H1 (cell line): ENCODE measurements around the gene VMA21. TPM values are rescaled to one million over a fixed set of nuclear protein-coding genes. Genes with fewer than 3 reads are reported as not detected.

Source experiments
- CTCF ChIA-PET: fragments of 300-600 bp; sonication (Branson Sonifier 250); formaldehyde crosslinking; loops from one replicate; lab custom pipeline; 2021; ENCODE audit not compliant: partially characterized antibody; lab: Charles Lee
- POLR2A ChIA-PET: fragments of 300-600 bp; sonication (Branson Sonifier 250); formaldehyde crosslinking; loops from one replicate; lab custom pipeline; 2021; ENCODE audit warnings: inconsistent platforms; ENCODE audit not compliant: partially characterized antibody; lab: Charles Lee
- DNase-seq, 2 experiments: peaks; one replicate each; pipeline versions ENCODE4 v3.0.0 to v3.0.0-alpha.2; 2010 to 2022; ENCODE audit warnings: low spot score in 2 of 2, low read depth in 1 of 2, mixed read lengths in 1 of 2
- FAIRE-seq: peaks from 2 replicates; lab custom pipeline; 2011; peaks lifted over from hg19 to GRCh38; lab: Jason Lieb, UNC
- H2AFZ ChIP-seq: 2 replicates; pipeline ENCODE4 v1.8.1; 2012; ENCODE audit warnings: low read length, inconsistent platforms
- H2AK5ac ChIP-seq: 2 replicates; pipeline ENCODE4 v1.6.1; 2013; ENCODE audit warnings: low read depth, low read length
- H2BK120ac ChIP-seq: replicated peaks from 2 replicates; pipeline ENCODE3; 2013; ENCODE audit warnings: low read depth, low read length, inconsistent platforms
- H2BK12ac ChIP-seq: 2 replicates; pipeline ENCODE4 v1.6.1; 2013; ENCODE audit warnings: low read depth, low read length
- H2BK15ac ChIP-seq: 2 replicates; pipeline ENCODE4 v1.6.1; 2013; ENCODE audit warnings: low read length
- H2BK20ac ChIP-seq: 2 replicates; pipeline ENCODE4 v1.6.1; 2013; ENCODE audit warnings: low read length
- H2BK5ac ChIP-seq: 2 replicates; pipeline ENCODE4 v1.6.1; 2013; ENCODE audit warnings: low read depth, low read length
- H3K14ac ChIP-seq: 2 replicates; pipeline ENCODE4 v1.6.1; 2013; ENCODE audit warnings: inconsistent platforms; ENCODE audit not compliant: insufficient read length
- H3K18ac ChIP-seq: 2 replicates; pipeline ENCODE4 v1.6.1; 2013; ENCODE audit warnings: low read length; ENCODE audit errors: extremely low read depth
- H3K23ac ChIP-seq: 2 replicates; pipeline ENCODE4 v1.6.1; 2013; ENCODE audit warnings: inconsistent platforms; ENCODE audit not compliant: insufficient read length
- H3K23me2 ChIP-seq: 2 replicates; pipeline ENCODE4 v1.6.1; 2013; ENCODE audit warnings: low read depth, low read length
- H3K27ac ChIP-seq: 2 replicates; pipeline ENCODE4 v1.6.1; 2011; ENCODE audit warnings: low read depth, low read length, inconsistent platforms
- H3K27me3 ChIP-seq, 4 experiments: replicated peaks in 1 of 4; 1 replicate in 1 of 4; 2 replicates in 3 of 4; pipeline versions ENCODE4 v1.6.1 to v1.8.1; 2011 to 2013; ENCODE audit warnings: low read length in 3 of 4, mild to moderate bottlenecking in 3 of 4, inconsistent platforms in 2 of 4, mixed read lengths in 2 of 4, moderate library complexity in 1 of 4; ENCODE audit not compliant: control insufficient read depth in 3 of 4, insufficient read depth in 3 of 4; ENCODE audit errors: extremely low read depth in 1 of 4
- H3K36me3 ChIP-seq, 4 experiments: 2 replicates each; pipeline versions ENCODE4 v1.6.1 to v1.8.1; 2011 to 2013; ENCODE audit warnings: mild to moderate bottlenecking in 4 of 4, low read length in 3 of 4, moderate library complexity in 2 of 4, control low read depth in 1 of 4, inconsistent platforms in 1 of 4; ENCODE audit not compliant: insufficient read depth in 4 of 4, control insufficient read depth in 2 of 4
- H3K4ac ChIP-seq: replicated peaks from 2 replicates; pipeline ENCODE3; 2013; ENCODE audit warnings: low read length, low read depth, mixed read lengths, inconsistent platforms; ENCODE audit not compliant: insufficient read length
- H3K4me1 ChIP-seq, 4 experiments: replicated peaks in 1 of 4; 1 replicate in 1 of 4; 2 replicates in 3 of 4; pipeline versions ENCODE4 v1.6.1 to v1.8.1; 2011 to 2013; ENCODE audit warnings: low read length in 3 of 4, inconsistent platforms in 2 of 4, mixed read lengths in 1 of 4; ENCODE audit not compliant: insufficient read depth in 4 of 4, control insufficient read depth in 3 of 4
- H3K4me2 ChIP-seq, 2 experiments: 2 replicates each; pipeline versions ENCODE4 v1.6.1 to v1.8.1; 2011 to 2013; ENCODE audit warnings: low read depth in 2 of 2, low read length in 2 of 2, control low read depth in 1 of 2, inconsistent platforms in 1 of 2, mild to moderate bottlenecking in 1 of 2; ENCODE audit not compliant: insufficient read depth in 1 of 2
- H3K4me3 ChIP-seq, 4 experiments: fragments of 200-600, 300-600 bp in 1 of 4; sonication (generic), shearing (Covaris generic), sonication (Bioruptor Twin) in 1 of 4; 2 replicates each; pipeline versions ENCODE4 v1.5.1 to v1.8.1; 2011 to 2016; ENCODE audit warnings: low read length in 4 of 4, low read depth in 3 of 4, control low read depth in 2 of 4, inconsistent platforms in 2 of 4, mild to moderate bottlenecking in 2 of 4, mixed read lengths in 1 of 4, moderate library complexity in 1 of 4; ENCODE audit not compliant: insufficient read depth in 2 of 4; ENCODE audit errors: extremely low read depth in 1 of 4
- H3K56ac ChIP-seq: replicated peaks from 2 replicates; pipeline ENCODE3; 2013; ENCODE audit warnings: low read depth, mild to moderate bottlenecking, mixed read lengths, low read length, inconsistent platforms; ENCODE audit not compliant: insufficient read length
- H3K79me1 ChIP-seq: 2 replicates; pipeline ENCODE4 v1.6.1; 2013; ENCODE audit warnings: low read depth, low read length, control low read depth
- H3K79me2 ChIP-seq, 2 experiments: 2 replicates each; pipeline versions ENCODE4 v1.6.1 to v1.8.1; 2012 to 2013; ENCODE audit warnings: low read length in 2 of 2, mild to moderate bottlenecking in 2 of 2, inconsistent platforms in 1 of 2; ENCODE audit not compliant: insufficient read depth in 2 of 2, control insufficient read depth in 1 of 2
- H3K9ac ChIP-seq, 4 experiments: replicated peaks in 1 of 4; 1 replicate in 1 of 4; 2 replicates in 3 of 4; pipeline versions ENCODE4 v1.6.1 to v1.8.1; 2011 to 2013; ENCODE audit warnings: low read depth in 3 of 4, low read length in 3 of 4, control low read depth in 2 of 4, mild to moderate bottlenecking in 2 of 4, moderate library complexity in 2 of 4, inconsistent platforms in 1 of 4; ENCODE audit errors: extremely low read depth in 1 of 4
- H3K9me3 ChIP-seq, 2 experiments: 2 replicates each; pipeline versions ENCODE4 v1.6.1 to v1.8.1; 2012 to 2013; ENCODE audit warnings: mild to moderate bottlenecking in 2 of 2, moderate library complexity in 2 of 2, control low read depth in 1 of 2, inconsistent platforms in 1 of 2, low read depth in 1 of 2, low read length in 1 of 2, mixed read lengths in 1 of 2; ENCODE audit not compliant: insufficient read depth in 2 of 2
- H4K20me1 ChIP-seq, 2 experiments: replicated peaks in 1 of 2; 2 replicates each; pipeline versions ENCODE3 to v1.8.1; 2011 to 2013; ENCODE audit warnings: inconsistent platforms in 2 of 2, low read length in 2 of 2, mild to moderate bottlenecking in 1 of 2; ENCODE audit not compliant: insufficient read depth in 2 of 2, control insufficient read depth in 1 of 2
- H4K5ac ChIP-seq: 2 replicates; pipeline ENCODE4 v1.6.1; 2013; ENCODE audit warnings: low read length, low read depth, mixed read lengths, inconsistent platforms; ENCODE audit not compliant: insufficient read length
- H4K8ac ChIP-seq: 2 replicates; pipeline ENCODE4 v1.8.0; 2013; ENCODE audit warnings: mild to moderate bottlenecking, moderate library complexity, low read length, inconsistent platforms; ENCODE audit not compliant: insufficient read depth; ENCODE audit errors: extremely low read depth
- H4K91ac ChIP-seq: replicated peaks from 2 replicates; pipeline ENCODE3; 2013; ENCODE audit warnings: low read length, mixed read lengths, inconsistent platforms; ENCODE audit not compliant: insufficient read length
- CTCF ChIP-seq, 3 experiments: IDR thresholded peaks; 1 replicate in 2 of 3; 2 replicates in 1 of 3; pipeline versions ENCODE4 v1.5.1 to v1.6.1; 2011; ENCODE audit warnings: low read length in 3 of 3, mild to moderate bottlenecking in 3 of 3, inconsistent platforms in 2 of 3, low read depth in 1 of 3, moderate library complexity in 1 of 3; ENCODE audit not compliant: insufficient read depth in 1 of 3; ENCODE audit errors: control extremely low read depth in 1 of 3
- EP300 ChIP-seq, 2 experiments: IDR thresholded peaks; 1 replicate in 1 of 2; 2 replicates in 1 of 2; pipeline ENCODE4 v1.6.1; 2011 to 2012; ENCODE audit warnings: low read depth in 2 of 2, low read length in 2 of 2, mild to moderate bottlenecking in 2 of 2, borderline replicate concordance in 1 of 2, inconsistent platforms in 1 of 2, moderate library complexity in 1 of 2
- FOSL1 ChIP-seq: IDR thresholded peaks from 2 replicates; pipeline ENCODE4 v1.6.1; 2011; ENCODE audit warnings: mild to moderate bottlenecking, low read depth, low read length, moderate library complexity; ENCODE audit not compliant: insufficient read depth
- NRF1 ChIP-seq: IDR thresholded peaks from 2 replicates; pipeline ENCODE4 v1.6.1; 2011; ENCODE audit warnings: mild to moderate bottlenecking, low read depth, low read length, improper control_type of control experiment
- RAD21 ChIP-seq, 2 experiments: IDR thresholded peaks in 1 of 2; conservative IDR thresholded peaks in 1 of 2; 2 replicates each; pipeline ENCODE4 v1.6.1; 2011; ENCODE audit warnings: low read depth in 2 of 2, low read length in 2 of 2, improper control_type of control experiment in 1 of 2, inconsistent platforms in 1 of 2, mild to moderate bottlenecking in 1 of 2, moderate library complexity in 1 of 2
- SIX5 ChIP-seq: IDR thresholded peaks from 2 replicates; pipeline ENCODE4 v1.6.1; 2011; ENCODE audit warnings: mild to moderate bottlenecking, low read depth, low read length
- TAF1 ChIP-seq: IDR thresholded peaks from 2 replicates; pipeline ENCODE4 v1.6.1; 2011; ENCODE audit warnings: mild to moderate bottlenecking, low read depth, low read length
- WGBS, 2 experiments: shearing (Covaris generic) in 1 of 2; methylation state at CpG; one replicate each; pipeline versions ENCODE4 v1.1.6 to v1.1.7; 2013 to 2015; ENCODE audit warnings: low lambda C conversion rate in 2 of 2, mixed read lengths in 2 of 2, inconsistent platforms in 1 of 2, low coverage in 1 of 2, missing lambda C conversion rate in 1 of 2; ENCODE audit not compliant: insufficient replicate concordance in 2 of 2, insufficient coverage in 1 of 2, insufficient read length in 1 of 2; ENCODE audit errors: extremely low coverage in 1 of 2, missing lambda C conversion rate in 1 of 2; 5-methylcytosine and 5-hydroxymethylcytosine counted together
- polyA plus RNA-seq, 7 experiments: library from polyadenylated mRNA; depleted of rRNA in 3 of 7; stranded (reverse) in 5 of 7; unstranded in 2 of 7; fragments of >200 nt in 5 of 7; fragments of 200-250 nt in 2 of 7; gene quantifications; 1 replicate in 5 of 7; 2 replicates in 1 of 7; 4 replicates in 1 of 7; pipeline versions ENCODE4 v1.2.1 to v1.2.3, GENCODE V29; 2011 to 2013; ENCODE audit warnings: missing spikeins in 2 of 7, mixed read lengths in 2 of 7
- total RNA-seq: library from RNA; stranded (reverse); fragmentation: NEBNext Ultra II Directional; extraction: Animal tissue kit (Norgen Biotek cat#: 25700); gene quantifications from 2 replicates; pipeline ENCODE4 v1.2.1, GENCODE V29; 2021

The VMA21 gene
- total and polyA plus RNA-seq, 2 of the 8 experiments (the other 6 are each of a cell fraction or from before 2014, with no cell fraction given) = 25.8 to 65.4 TPM

- Histone ChIP-seq H4K5ac (no peak overlapping the region), H3K9ac (no peak overlapping the region), H2BK20ac (no peak overlapping the region), H2BK120ac (no peak overlapping the region), H2AFZ (no peak overlapping the region), H3K36me3 (no peaks in the 10 kb centered on the region), H3K9me3 (no peaks in the 10 kb centered on the region), H3K27me3 (no peaks in the 10 kb centered on the region), H3K23me2 (no peaks in the 10 kb centered on the region), H3K79me1 (no peaks in the 10 kb centered on the region), H4K8ac (no peak overlapping the region), H3K4me2 (no peak overlapping the region), H4K20me1 (no peaks in the 10 kb centered on the region), H2BK5ac (no peak overlapping the region), H3K79me2 (no peaks in the 10 kb centered on the region), H4K91ac (no peak overlapping the region), H3K18ac (no peak overlapping the region), H2AK5ac (no peak overlapping the region), H3K4ac (no peak overlapping the region), H3K56ac (no peak overlapping the region), H3K23ac (no peak overlapping the region), H3K4me3 (no peak overlapping the region), H3K14ac (no peak overlapping the region), H3K27ac (no peak overlapping the region), H2BK15ac (no peak overlapping the region), H3K4me1 (no peaks in the 10 kb centered on the region), H2BK12ac (no peak overlapping the region)
- WGBS, 2 experiments = 91% methylated on average over 5 of the region's 7 CpGs; no CpG with 5 or more reads in 1 of the 2 experiments
- TF ChIP-seq NRF1 (no peak), EP300 (IDR thresholded peaks at IDR 0.05; ENCODE audit: borderline replicate concordance in 1 of 2, low read depth in 2 of 2, low read length in 2 of 2) (no peak), CTCF (IDR thresholded peaks at IDR 0.05; ENCODE audit: control extremely low read depth in 1 of 3, insufficient read depth in 1 of 3, low read depth in 1 of 3, low read length in 3 of 3) (peak in 2 of 3 experiments; percentile 17 to 36; a peak in 2 of 4 replicates), RAD21 (IDR thresholded peaks at IDR 0.05 in 1 of 2, conservative IDR thresholded peaks at IDR 0.05 in 1 of 2; ENCODE audit: low read depth in 2 of 2, low read length in 2 of 2) (peak in 1 of 2 experiments; percentile 32; a peak in 1 of 4 replicates), FOSL1 (no peak), SIX5 (no peak), TAF1 (no peak)
- ChIA-PET POLR2A (no interaction called here), CTCF (interaction anchor here (1.2 to 1.8 kb wide), 4 partner anchors 11 to 209 kb away, joined by 3 to 5 read pairs (median 4); no protein-coding TSS in a partner anchor)
- DNase-seq = no peak
- no peak for FAIRE-seq
Measured at GRCh38 chrX:151384807-151385206, 12.2 kb upstream of the VMA21 start.
